ENCODE data around the gene ABCA4. TPM values are rescaled to one million over a fixed set of nuclear protein-coding genes. Genes with fewer than 3 reads are reported as not detected.

Gene ABCA4
- total RNA-seq, 2 experiments from 2014 or later: 0.14 to 0.18 TPM

- H3K27ac Mint-ChIP-seq: no peak overlapping the region
- intact Hi-C loops (cut with DNase I, micrococcal nuclease): no loop called here
- CTCF ChIA-PET: interaction anchor here (0.9 to 4.2 kb wide), 6 partner anchors 11 to 264 kb away, joined by 3 to 18 read pairs (median 4); no protein-coding TSS in a partner anchor
- H3K36me3 Mint-ChIP-seq (ENCODE audit: low read depth): no peaks in the 10 kb centered on the region
- H3K4me3 Mint-ChIP-seq: no peak overlapping the region
- ATAC-seq (no peak), DNase-seq (no peak)
- POLR2A ChIA-PET: no interaction called here
- H3K27me3 Mint-ChIP-seq: peaks cover 8% of the 10 kb centered on the region
- H3K9me3 Mint-ChIP-seq (ENCODE audit: low read depth): no peaks in the 10 kb centered on the region
- H3K4me1 Mint-ChIP-seq: peaks cover 7% of the 10 kb centered on the region
Observed at GRCh38 chr1:94071391-94071790, 49.6 kb downstream of the ABCA4 start.

- Mint-ChIP-seq H3K9me3 (ENCODE audit: low read depth) (no peaks in the 10 kb centered on the region), H3K27me3 (peaks cover 8% of the 10 kb centered on the region), H3K27ac (no peak overlapping the region), H3K36me3 (ENCODE audit: low read depth) (no peaks in the 10 kb centered on the region), H3K4me1 (peaks cover 7% of the 10 kb centered on the region), H3K4me3 (no peak overlapping the region)
- ChIA-PET POLR2A (no interaction called here), CTCF (interaction anchor here (0.9 to 4.2 kb wide), 5 partner anchors 10 to 265 kb away, joined by 3 to 18 read pairs (median 3); no protein-coding TSS in a partner anchor)
- intact Hi-C loops (cut with DNase I, micrococcal nuclease): no loop called here
- DNase-seq (no peak), ATAC-seq (no peak)
Observed at GRCh38 chr1:94070865-94071264, 50.1 kb downstream of the ABCA4 start.

GRCh38 chr1:94069919-94070285 lies 51.0 kb downstream of the ABCA4 start:
- POLR2A ChIA-PET: no interaction called here
- H3K36me3 Mint-ChIP-seq (ENCODE audit: low read depth): no peaks in the 10 kb centered on the region
- no peak for ATAC-seq
- no peak for DNase-seq
- peaks cover 7% of the 10 kb centered on the region for H3K4me1 Mint-ChIP-seq
- CTCF ChIA-PET: interaction anchor here (1.2 to 4.2 kb wide), 2 partner anchors 9 to 30 kb away, joined by 3 to 18 read pairs; no protein-coding TSS in a partner anchor
- no peaks in the 10 kb centered on the region for H3K9me3 Mint-ChIP-seq (ENCODE audit: low read depth)
- no peak overlapping the region for H3K4me3 Mint-ChIP-seq
- no peak overlapping the region for H3K27ac Mint-ChIP-seq
- H3K27me3 Mint-ChIP-seq: peaks cover 8% of the 10 kb centered on the region
- intact Hi-C loops (cut with DNase I, micrococcal nuclease): loop anchor here in 1 of 2 experiments (10.0 kb wide), 1 partner anchor 165 kb away; the partner anchor contains the start of gene ARHGAP29

DNA sequence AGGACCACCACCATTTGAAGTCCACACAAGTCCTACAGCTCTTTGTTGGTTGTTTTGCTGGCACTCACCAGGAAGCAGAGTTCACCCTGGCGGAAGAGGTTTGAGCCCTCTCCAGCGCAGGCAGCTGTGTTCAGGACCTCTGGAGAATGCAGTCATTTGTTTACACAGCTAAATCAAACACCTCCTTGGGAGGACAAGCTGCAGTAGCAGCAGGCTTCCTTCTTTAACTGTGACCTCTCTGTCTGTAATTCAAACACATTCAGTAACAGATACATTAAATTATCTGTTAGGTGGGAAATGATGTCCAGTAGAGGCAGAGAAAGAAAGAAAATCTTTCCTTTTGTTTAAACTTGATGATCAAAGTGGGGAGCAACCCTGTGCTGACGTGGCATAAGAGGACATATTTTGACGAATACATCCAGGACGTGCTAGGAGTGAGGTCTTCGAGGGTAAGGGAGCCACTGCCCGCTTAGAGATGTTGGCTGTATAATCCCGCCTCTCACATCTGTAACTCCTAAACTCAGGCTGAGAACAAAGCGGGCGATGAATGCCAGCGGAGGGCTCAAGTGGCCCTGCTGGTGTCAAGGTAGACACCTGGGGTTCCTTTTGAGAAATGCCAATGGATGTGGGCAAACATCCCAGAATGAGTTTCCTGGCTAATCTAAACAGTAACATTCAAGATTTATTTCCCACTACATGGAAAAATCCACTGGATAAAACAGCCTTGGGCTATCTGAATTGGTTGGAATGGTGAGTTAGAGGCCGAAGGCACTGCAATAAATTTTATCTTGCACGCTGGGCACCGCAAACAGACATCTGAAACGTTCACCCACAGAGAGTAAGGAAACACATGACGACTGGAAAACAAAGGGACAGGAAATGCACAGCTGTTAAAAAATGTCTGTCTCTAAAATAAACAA lies 51.7 kb downstream of the ABCA4 start:
- no peak overlapping the region for H3K27ac Mint-ChIP-seq
- no peaks in the 10 kb centered on the region for H3K36me3 Mint-ChIP-seq (ENCODE audit: low read depth)
- H3K27me3 Mint-ChIP-seq: peaks cover 6% of the 10 kb centered on the region
- no peak for DNase-seq
- no peak for ATAC-seq
- ChIA-PET POLR2A (no interaction called here), CTCF (interaction anchor here (1.5 to 4.2 kb wide), 2 partner anchors 9 to 265 kb away, joined by 5 to 18 read pairs; no protein-coding TSS in a partner anchor)
- intact Hi-C loops (cut with DNase I, micrococcal nuclease): loop anchor here in 1 of 2 experiments (10.0 kb wide), 1 partner anchor 166 kb away; the partner anchor contains the start of gene ARHGAP29
- no peak overlapping the region for H3K4me3 Mint-ChIP-seq
- H3K9me3 Mint-ChIP-seq (ENCODE audit: low read depth): no peaks in the 10 kb centered on the region
- peaks cover 7% of the 10 kb centered on the region for H3K4me1 Mint-ChIP-seq

DNA sequence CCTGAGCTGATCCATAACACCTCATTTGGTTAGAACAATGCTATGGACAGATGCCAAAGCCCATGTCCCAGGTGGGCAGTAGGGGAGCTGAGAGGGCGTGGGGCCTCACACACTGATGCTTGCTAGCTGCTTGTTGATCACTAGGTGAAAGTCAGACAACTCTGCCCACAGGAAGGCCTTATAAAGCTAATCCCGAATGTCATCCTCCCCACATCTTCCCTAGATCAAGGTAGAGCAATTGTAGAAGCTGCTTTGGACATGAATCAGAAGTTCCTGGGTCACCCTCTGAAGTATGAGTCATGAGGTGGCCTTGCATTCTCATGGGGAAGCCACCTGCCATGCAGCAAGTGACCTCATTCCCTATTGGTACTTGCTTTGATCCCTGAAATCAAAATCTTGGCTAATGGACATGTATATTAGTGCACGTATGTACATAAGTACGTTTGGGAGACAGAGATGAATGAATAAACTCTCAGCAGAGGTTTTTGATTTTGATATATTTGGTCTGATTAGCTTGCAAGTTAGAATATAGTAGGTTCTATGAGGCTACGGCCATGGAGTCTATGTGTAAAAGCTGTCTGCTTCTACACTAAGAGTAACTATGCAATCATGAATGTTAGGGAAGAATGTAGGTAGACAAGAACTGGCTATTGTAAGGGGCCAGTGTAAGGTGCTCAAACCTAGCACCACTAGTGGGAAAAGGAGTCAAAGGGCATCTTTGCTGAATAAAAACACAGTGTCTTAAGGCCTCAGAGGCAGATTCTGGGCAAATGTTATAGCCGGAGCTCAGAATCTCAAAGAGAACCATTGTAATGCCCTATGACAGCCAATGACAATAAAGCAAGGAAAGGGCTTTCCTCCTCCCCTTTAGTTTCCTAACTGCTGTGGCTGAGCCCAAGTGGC lies 52.6 kb downstream of the ABCA4 start:
- Mint-ChIP-seq H3K27me3 (peaks cover 6% of the 10 kb centered on the region), H3K27ac (no peak overlapping the region), H3K36me3 (ENCODE audit: low read depth) (no peaks in the 10 kb centered on the region), H3K9me3 (ENCODE audit: low read depth) (no peaks in the 10 kb centered on the region), H3K4me3 (no peak overlapping the region), H3K4me1 (peaks cover 7% of the 10 kb centered on the region)
- ChIA-PET POLR2A (no interaction called here), CTCF (interaction anchor here (0.6 to 4.2 kb wide), 4 partner anchors 8 to 396 kb away, joined by 3 to 18 read pairs (median 6); no protein-coding TSS in a partner anchor)
- peak; percentile 23 for ATAC-seq
- no peak for DNase-seq
- intact Hi-C loops (cut with DNase I, micrococcal nuclease): loop anchor here in 1 of 2 experiments (10.0 kb wide), 1 partner anchor 166 kb away; the partner anchor contains the start of gene ARHGAP29

DNA sequence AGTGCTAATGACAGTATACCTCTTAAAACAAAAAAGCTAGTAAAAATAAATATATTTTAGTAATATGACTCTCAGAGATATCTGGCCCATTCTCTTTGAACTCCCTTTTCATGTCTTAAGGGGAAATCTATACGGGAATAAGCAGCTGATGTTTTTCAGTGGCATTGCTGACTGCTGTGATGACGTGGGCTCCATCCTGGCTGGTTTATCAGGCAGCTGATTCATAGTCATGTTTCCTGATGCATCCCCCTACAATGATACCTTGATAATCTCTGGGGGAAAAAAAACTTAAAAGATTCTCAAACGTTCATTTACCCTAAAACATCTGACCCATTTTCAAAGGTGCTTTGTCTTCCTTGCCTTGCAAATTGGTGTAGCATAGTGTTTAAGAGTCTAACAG lies 53.8 kb downstream of the ABCA4 start:
- ChIA-PET CTCF (interaction anchor here (2.1 kb wide), 1 partner anchor 397 kb away, joined by 6 read pairs; no protein-coding TSS in a partner anchor), POLR2A (no interaction called here)
- no peak overlapping the region for H3K27ac Mint-ChIP-seq
- DNase-seq (no peak), ATAC-seq (no peak)
- intact Hi-C loops (cut with DNase I, micrococcal nuclease): loop anchor here in 1 of 2 experiments (10.0 kb wide), 1 partner anchor 168 kb away; the partner anchor contains the start of gene ARHGAP29
- H3K4me1 Mint-ChIP-seq: no peaks in the 10 kb centered on the region
- H3K4me3 Mint-ChIP-seq: no peak overlapping the region
- no peaks in the 10 kb centered on the region for H3K36me3 Mint-ChIP-seq (ENCODE audit: low read depth)
- H3K9me3 Mint-ChIP-seq (ENCODE audit: low read depth): no peaks in the 10 kb centered on the region
- peaks cover 7% of the 10 kb centered on the region for H3K27me3 Mint-ChIP-seq

- Mint-ChIP-seq H3K36me3 (ENCODE audit: low read depth) (no peaks in the 10 kb centered on the region), H3K9me3 (ENCODE audit: low read depth) (no peaks in the 10 kb centered on the region), H3K27me3 (peaks cover 9% of the 10 kb centered on the region), H3K27ac (no peak overlapping the region), H3K4me3 (no peak overlapping the region), H3K4me1 (no peaks in the 10 kb centered on the region)
- DNase-seq: no peak
- ChIA-PET POLR2A (no interaction called here), CTCF (interaction anchor here (0.8 to 3.6 kb wide), 7 partner anchors 13 to 400 kb away, joined by 3 to 20 read pairs (median 3); no protein-coding TSS in a partner anchor)
- intact Hi-C loops (cut with DNase I, micrococcal nuclease): loop anchor here in 1 of 2 experiments (10.0 kb wide), 1 partner anchor 171 kb away; the partner anchor contains the start of gene ARHGAP29
- ATAC-seq: no peak
Observed at GRCh38 chr1:94063379-94063778, 57.6 kb downstream of the ABCA4 start.

- Mint-ChIP-seq H3K4me3 (no peak overlapping the region), H3K36me3 (ENCODE audit: low read depth) (no peaks in the 10 kb centered on the region), H3K27me3 (peaks cover 9% of the 10 kb centered on the region), H3K9me3 (ENCODE audit: low read depth) (no peaks in the 10 kb centered on the region), H3K27ac (no peak overlapping the region), H3K4me1 (no peaks in the 10 kb centered on the region)
- intact Hi-C loops (cut with DNase I, micrococcal nuclease): loop anchor here (1.0 to 10.0 kb wide), 4 partner anchors 173 to 745 kb away; partner anchors contain the start of gene ARHGAP29 (in 1 of the 2)
- ATAC-seq (no peak), DNase-seq (peak; percentile 64)
- POLR2A ChIA-PET: interaction anchor here (0.6 kb wide), 1 partner anchor 279 kb away, joined by 4 read pairs; no protein-coding TSS in a partner anchor
- CTCF ChIA-PET: interaction anchor here (0.5 to 3.6 kb wide), 20 partner anchors 8 to 963 kb away, joined by 3 to 20 read pairs (median 4); no protein-coding TSS in a partner anchor
Observed at GRCh38 chr1:94061513-94062443, 59.2 kb downstream of the ABCA4 start.

DNA sequence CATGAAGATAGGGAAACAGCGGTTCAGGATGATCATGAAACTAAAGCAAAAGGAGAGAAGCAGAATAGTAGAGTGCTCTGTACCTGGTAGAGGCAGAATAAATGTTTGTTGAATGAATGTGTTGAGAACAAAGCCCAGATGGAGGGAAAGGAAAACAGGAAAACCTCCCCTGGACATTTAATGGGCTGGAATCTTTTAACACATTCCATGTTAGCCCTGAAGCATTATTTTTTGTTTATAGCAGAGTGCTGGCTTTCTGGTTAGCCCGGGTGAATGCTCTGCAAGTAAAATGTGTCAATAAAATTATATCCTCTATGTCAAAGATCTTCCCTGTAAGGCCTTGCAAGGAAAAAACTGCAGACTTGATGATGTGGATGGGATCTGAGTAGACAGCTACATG lies 60.2 kb downstream of the ABCA4 start:
- intact Hi-C loops (cut with DNase I, micrococcal nuclease): loop anchor here (1.0 to 10.0 kb wide), 4 partner anchors 174 to 746 kb away; partner anchors contain the start of gene ARHGAP29 (in 1 of the 2)
- no peaks in the 10 kb centered on the region for H3K9me3 Mint-ChIP-seq (ENCODE audit: low read depth)
- POLR2A ChIA-PET: no interaction called here
- ATAC-seq (no peak), DNase-seq (no peak)
- no peaks in the 10 kb centered on the region for H3K36me3 Mint-ChIP-seq (ENCODE audit: low read depth)
- CTCF ChIA-PET: interaction anchor here (1.3 to 3.6 kb wide), 5 partner anchors 9 to 275 kb away, joined by 3 to 20 read pairs (median 9); no protein-coding TSS in a partner anchor
- no peak overlapping the region for H3K27ac Mint-ChIP-seq
- H3K4me1 Mint-ChIP-seq: no peaks in the 10 kb centered on the region
- H3K27me3 Mint-ChIP-seq: peaks cover 9% of the 10 kb centered on the region
- H3K4me3 Mint-ChIP-seq: no peak overlapping the region

GRCh38 chr1:94058766-94059165 lies 62.2 kb downstream of the ABCA4 start:
- CTCF ChIA-PET: interaction anchor here (0.6 to 2.5 kb wide), 5 partner anchors 13 to 795 kb away, joined by 3 to 9 read pairs (median 6); no protein-coding TSS in a partner anchor
- H3K27me3 Mint-ChIP-seq: peaks cover 13% of the 10 kb centered on the region

More at GRCh38 chr1:94058766-94059165, 62.2 kb downstream of the ABCA4 start:
- H3K36me3 Mint-ChIP-seq (ENCODE audit: low read depth): no peaks in the 10 kb centered on the region
- H3K4me3 Mint-ChIP-seq: no peak overlapping the region
- no peak for DNase-seq
- no peak for ATAC-seq
- intact Hi-C loops (cut with DNase I, micrococcal nuclease): no loop called here
- H3K4me1 Mint-ChIP-seq: no peaks in the 10 kb centered on the region
- POLR2A ChIA-PET: no interaction called here
- no peaks in the 10 kb centered on the region for H3K9me3 Mint-ChIP-seq (ENCODE audit: low read depth)
- no peak overlapping the region for H3K27ac Mint-ChIP-seq

Measured in activated CD4-positive, alpha-beta T cell treated with anti-CD3 and anti-CD28 coated beads for 36 hours (primary cell).